ENCODE results near the gene HSH2D. TPM values are rescaled to one million over a fixed set of nuclear protein-coding genes. Genes with fewer than 3 reads are reported as not detected.

HSH2D gene
- total and polyA plus RNA-seq, 9 of the 15 experiments (the other 6 are each of a cell fraction or from before 2014, with no cell fraction given), result 0.03 to 1.1 (median 0.35) TPM; not detected in 1

DNA sequence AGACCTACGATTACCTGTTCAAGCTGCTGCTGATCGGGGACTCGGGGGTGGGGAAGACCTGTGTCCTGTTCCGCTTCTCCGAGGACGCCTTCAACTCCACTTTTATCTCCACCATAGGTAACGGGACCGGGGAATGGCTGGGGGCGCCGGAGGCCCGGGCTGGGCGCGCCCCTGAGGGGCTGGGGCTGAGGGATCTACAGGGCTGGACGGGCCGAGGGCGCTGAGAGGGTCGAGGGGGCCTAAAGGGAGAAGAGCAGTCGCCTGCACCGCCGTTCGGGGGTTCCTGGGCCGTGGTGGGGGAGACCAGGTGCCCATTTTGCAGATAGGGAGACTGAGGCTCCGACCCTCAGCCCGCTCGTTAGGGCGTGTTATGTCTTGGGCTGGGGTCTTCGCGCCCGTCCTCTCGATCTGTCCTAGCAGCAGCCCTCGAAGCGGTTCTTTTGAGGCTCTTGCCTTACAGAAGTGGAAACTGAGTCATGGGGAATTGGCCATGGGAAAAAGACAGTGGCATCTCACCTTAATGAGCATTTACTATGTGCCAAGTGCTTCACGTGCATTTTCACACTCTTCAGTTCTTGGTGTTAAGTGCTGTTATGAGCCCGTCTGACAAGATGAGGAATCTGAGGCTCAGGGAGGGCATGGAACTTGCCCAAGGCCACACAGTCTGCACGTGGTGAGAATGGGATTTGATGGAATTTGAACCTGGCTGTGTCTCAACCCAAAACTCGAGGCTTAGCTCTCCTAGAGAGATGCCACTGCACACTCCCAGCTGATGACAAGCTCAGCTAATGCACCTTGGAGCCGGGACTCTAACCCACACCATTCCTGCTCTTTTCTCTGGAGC, 31.4 kb upstream of the HSH2D start (continued):
- TF ChIP-seq, protein P1, sequence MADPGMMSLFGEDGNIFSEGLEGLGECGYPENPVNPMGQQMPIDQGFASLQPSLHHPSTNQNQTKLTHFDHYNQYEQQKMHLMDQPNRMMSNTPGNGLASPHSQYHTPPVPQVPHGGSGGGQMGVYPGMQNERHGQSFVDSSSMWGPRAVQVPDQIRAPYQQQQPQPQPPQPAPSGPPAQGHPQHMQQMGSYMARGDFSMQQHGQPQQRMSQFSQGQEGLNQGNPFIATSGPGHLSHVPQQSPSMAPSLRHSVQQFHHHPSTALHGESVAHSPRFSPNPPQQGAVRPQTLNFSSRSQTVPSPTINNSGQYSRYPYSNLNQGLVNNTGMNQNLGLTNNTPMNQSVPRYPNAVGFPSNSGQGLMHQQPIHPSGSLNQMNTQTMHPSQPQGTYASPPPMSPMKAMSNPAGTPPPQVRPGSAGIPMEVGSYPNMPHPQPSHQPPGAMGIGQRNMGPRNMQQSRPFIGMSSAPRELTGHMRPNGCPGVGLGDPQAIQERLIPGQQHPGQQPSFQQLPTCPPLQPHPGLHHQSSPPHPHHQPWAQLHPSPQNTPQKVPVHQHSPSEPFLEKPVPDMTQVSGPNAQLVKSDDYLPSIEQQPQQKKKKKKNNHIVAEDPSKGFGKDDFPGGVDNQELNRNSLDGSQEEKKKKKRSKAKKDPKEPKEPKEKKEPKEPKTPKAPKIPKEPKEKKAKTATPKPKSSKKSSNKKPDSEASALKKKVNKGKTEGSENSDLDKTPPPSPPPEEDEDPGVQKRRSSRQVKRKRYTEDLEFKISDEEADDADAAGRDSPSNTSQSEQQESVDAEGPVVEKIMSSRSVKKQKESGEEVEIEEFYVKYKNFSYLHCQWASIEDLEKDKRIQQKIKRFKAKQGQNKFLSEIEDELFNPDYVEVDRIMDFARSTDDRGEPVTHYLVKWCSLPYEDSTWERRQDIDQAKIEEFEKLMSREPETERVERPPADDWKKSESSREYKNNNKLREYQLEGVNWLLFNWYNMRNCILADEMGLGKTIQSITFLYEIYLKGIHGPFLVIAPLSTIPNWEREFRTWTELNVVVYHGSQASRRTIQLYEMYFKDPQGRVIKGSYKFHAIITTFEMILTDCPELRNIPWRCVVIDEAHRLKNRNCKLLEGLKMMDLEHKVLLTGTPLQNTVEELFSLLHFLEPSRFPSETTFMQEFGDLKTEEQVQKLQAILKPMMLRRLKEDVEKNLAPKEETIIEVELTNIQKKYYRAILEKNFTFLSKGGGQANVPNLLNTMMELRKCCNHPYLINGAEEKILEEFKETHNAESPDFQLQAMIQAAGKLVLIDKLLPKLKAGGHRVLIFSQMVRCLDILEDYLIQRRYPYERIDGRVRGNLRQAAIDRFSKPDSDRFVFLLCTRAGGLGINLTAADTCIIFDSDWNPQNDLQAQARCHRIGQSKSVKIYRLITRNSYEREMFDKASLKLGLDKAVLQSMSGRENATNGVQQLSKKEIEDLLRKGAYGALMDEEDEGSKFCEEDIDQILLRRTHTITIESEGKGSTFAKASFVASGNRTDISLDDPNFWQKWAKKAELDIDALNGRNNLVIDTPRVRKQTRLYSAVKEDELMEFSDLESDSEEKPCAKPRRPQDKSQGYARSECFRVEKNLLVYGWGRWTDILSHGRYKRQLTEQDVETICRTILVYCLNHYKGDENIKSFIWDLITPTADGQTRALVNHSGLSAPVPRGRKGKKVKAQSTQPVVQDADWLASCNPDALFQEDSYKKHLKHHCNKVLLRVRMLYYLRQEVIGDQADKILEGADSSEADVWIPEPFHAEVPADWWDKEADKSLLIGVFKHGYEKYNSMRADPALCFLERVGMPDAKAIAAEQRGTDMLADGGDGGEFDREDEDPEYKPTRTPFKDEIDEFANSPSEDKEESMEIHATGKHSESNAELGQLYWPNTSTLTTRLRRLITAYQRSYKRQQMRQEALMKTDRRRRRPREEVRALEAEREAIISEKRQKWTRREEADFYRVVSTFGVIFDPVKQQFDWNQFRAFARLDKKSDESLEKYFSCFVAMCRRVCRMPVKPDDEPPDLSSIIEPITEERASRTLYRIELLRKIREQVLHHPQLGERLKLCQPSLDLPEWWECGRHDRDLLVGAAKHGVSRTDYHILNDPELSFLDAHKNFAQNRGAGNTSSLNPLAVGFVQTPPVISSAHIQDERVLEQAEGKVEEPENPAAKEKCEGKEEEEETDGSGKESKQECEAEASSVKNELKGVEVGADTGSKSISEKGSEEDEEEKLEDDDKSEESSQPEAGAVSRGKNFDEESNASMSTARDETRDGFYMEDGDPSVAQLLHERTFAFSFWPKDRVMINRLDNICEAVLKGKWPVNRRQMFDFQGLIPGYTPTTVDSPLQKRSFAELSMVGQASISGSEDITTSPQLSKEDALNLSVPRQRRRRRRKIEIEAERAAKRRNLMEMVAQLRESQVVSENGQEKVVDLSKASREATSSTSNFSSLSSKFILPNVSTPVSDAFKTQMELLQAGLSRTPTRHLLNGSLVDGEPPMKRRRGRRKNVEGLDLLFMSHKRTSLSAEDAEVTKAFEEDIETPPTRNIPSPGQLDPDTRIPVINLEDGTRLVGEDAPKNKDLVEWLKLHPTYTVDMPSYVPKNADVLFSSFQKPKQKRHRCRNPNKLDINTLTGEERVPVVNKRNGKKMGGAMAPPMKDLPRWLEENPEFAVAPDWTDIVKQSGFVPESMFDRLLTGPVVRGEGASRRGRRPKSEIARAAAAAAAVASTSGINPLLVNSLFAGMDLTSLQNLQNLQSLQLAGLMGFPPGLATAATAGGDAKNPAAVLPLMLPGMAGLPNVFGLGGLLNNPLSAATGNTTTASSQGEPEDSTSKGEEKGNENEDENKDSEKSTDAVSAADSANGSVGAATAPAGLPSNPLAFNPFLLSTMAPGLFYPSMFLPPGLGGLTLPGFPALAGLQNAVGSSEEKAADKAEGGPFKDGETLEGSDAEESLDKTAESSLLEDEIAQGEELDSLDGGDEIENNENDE (IDR thresholded peaks at IDR 0.05; ENCODE audit: low read depth, low read length), result no peak
- TF ChIP-seq JUN (IDR thresholded peaks at IDR 0.05; ENCODE audit: borderline replicate concordance, low read depth, low read length) (no peak), JUN (CRISPR knock-in tag; IDR thresholded peaks at IDR 0.05; ENCODE audit: borderline replicate concordance) (no peak), TBP (optimal IDR thresholded peaks at IDR 0.05; ENCODE audit: low read depth, low read length) (peak; percentile 78), PHF20 (IDR thresholded peaks at IDR 0.05; ENCODE audit: partially characterized antibody) (peak; percentile 59), CHD1 (IDR thresholded peaks at IDR 0.05; ENCODE audit: low read length) (peak; percentile 88), GABPB2 (CRISPR knock-in tag; conservative IDR thresholded peaks at IDR 0.05) (no peak), ZNF780A (CRISPR knock-in tag; IDR thresholded peaks at IDR 0.05) (no peak), XRCC4 (IDR thresholded peaks at IDR 0.05; ENCODE audit: extremely low read depth, insufficient read depth, insufficient read length) (no peak), NFIX (CRISPR knock-in tag; IDR thresholded peaks at IDR 0.05; ENCODE audit: low read depth) (no peak), FOXP1 (CRISPR knock-in tag; IDR thresholded peaks at IDR 0.05) (no peak), TRIM24 (IDR thresholded peaks at IDR 0.05) (peak in 1 of 2 experiments; percentile 8; a peak in 1 of 4 replicates), ZNF124 (CRISPR knock-in tag; IDR thresholded peaks at IDR 0.05) (no peak), CCNT2 (IDR thresholded peaks at IDR 0.05; ENCODE audit: borderline replicate concordance, extremely low read depth, insufficient read length, low read depth, low read length) (no peak)
- TF ChIP-seq, protein P2, sequence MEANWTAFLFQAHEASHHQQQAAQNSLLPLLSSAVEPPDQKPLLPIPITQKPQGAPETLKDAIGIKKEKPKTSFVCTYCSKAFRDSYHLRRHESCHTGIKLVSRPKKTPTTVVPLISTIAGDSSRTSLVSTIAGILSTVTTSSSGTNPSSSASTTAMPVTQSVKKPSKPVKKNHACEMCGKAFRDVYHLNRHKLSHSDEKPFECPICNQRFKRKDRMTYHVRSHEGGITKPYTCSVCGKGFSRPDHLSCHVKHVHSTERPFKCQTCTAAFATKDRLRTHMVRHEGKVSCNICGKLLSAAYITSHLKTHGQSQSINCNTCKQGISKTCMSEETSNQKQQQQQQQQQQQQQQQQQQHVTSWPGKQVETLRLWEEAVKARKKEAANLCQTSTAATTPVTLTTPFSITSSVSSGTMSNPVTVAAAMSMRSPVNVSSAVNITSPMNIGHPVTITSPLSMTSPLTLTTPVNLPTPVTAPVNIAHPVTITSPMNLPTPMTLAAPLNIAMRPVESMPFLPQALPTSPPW (CRISPR knock-in tag; IDR thresholded peaks at IDR 0.05), result no peak

Measured in K562 (cell line).